H4 (cell line): ENCODE results near the gene RGL3. TPM values are rescaled to one million over a fixed set of nuclear protein-coding genes. Genes with fewer than 3 reads are reported as not detected.
"Not testable (repeated sequence)": the region's sequence is repeated elsewhere in the genome, so short reads cannot be mapped to it uniquely, and the experiment has no call there.

Source experiments
- DNase-seq: peaks from one replicate; pipeline ENCODE4 v3.0.0-alpha.2; 2015; ENCODE audit warnings: low spot score
- total RNA-seq: library from RNA; depleted of rRNA; stranded (reverse); fragments of >200 nt; shearing (Covaris generic); gene quantifications from 2 replicates; pipeline ENCODE4 v1.2.3, GENCODE V29; 2014; rRNA removed

RGL3 gene
- total RNA-seq, 1 experiment from 2014 or later = not detected

DNA sequence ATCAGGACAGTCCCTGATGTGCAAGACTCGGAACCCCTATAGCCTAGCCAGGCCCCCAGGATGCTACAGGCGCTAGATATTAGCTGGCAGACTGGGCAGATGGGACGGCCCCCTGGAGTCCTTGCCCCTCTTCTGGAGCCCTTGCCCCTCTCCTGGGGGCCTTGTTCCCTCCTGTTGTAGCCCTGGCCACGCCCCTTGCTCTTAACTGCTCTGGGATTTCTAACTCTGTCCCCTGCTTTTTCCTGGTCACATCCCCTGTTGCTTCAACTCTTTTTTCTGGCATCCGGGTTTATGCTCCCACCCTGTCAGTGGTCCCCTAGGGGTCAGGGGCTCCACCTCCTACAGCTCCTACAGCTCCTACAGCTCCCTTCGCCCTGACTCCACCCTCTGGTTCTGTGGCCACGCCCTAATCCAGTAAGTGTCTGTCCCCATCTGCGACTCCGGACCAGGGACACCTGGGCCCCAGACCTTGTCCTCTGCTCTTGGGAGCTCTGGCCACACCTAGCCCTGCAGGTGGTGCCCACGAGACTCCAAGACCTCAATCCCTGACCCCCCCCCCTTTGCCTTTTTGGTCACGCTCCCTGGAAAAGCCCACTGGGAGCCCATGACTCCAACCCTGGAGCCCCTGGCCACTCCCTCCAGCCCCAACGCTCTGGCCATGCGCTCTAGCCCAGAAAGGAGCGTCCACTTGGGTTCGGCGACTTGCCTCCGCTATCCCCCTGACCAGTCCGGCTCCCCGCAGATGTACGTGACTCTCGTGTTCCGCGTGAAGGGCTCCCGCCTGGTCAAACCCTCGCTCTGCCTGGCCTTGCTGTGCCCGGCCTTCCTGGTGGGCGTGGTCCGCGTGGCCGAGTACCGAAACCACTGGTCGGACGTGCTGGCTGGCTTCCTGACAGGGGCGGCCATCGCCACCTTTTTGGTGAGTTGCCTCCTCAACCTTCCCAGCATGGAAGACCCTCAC, 57.1 kb downstream of the RGL3 start:
- no peak for DNase-seq

DNA sequence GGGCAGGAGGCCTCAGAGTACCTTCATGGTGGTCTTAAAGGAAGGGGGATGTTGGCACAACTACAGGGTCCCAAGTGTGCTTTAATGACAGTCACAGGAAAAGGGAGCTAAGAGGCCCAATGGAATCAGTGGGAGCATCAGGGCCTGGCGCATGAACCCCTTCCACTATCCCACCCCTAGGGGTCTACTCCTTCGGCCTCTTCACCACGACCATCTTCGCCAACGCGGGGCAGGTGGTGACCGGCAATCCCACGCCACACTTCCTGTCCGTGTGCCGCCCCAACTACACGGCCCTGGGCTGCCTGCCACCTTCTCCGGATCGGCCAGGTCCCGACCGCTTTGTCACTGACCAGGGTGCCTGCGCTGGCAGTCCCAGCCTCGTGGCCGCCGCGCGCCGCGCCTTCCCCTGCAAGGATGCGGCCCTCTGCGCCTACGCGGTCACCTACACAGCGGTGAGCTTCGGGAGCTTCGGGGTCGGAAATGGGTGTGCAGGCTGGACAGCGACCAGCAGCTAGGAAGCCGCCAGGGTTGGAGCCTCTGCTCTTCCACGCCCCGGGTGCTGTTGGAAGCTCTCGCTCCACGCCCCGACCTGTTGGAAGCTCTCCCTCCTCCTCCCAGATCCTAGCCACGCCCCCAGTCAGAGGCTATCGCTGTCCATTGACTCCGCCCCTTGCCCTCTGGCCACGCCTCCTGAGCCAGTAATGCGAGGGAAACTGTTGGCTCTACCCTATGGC, 57.9 kb downstream of the RGL3 start:
- DNase-seq = no peak

- DNase-seq = no peak
Measured at GRCh38 chr19:11359421-11359820, 59.7 kb downstream of the RGL3 start.

DNA sequence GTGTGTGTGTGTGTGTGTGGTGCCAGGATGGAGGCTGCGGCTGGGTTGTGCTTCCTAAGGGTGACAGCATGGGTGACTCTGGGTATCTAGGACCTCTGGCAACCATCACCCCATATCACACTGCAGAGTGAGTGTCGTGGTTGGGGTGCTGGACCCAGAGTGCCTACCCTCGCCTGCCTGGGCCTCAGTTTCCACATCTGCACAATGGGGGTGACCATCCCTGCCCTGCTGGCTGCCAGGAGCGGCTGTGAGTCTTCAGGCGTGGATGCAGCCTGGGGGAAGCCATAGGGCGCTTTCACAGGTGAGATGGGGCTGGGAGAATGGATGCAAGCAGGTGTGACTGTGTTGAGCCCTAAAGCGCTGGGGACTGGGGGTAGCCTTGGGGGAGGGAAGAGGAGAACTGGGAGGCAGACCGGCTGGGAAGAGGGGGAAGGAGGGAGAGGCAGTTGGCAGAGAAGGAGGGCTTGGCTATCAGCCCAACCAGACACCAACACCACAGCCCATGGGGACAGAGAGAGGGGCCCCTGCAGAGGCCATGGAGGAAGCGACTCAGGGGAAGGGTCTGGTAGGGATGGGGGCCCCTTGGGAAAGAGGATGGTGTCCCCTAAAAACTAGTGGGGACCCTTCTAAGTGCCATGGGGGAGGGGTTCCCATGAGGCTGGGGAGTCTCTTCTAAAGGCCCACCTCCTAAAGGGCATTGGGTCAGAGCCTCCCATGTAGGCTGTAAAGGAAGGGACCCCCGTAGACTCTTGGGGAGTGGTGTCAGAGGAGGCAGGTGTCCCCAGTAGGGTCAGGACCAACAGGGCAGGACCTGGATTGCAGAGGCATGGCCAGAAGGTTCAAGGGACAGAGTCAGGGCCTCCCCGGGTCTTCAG, 62.2 kb downstream of the RGL3 start:
- no peak for DNase-seq

GRCh38 chr19:11356074-11356397, 63.1 kb downstream of the RGL3 start:
- DNase-seq = no peak

- DNase-seq = peak; percentile 62
Measured at GRCh38 chr19:11355160-11356073, 63.7 kb downstream of the RGL3 start, which contains the start of gene PLPPR2. PLPPR2 (plus strand) TSS chr19:11355432; CDS start chr19:11357674, 2,242 bp downstream.

GRCh38 chr19:11354102-11354501, 65.0 kb downstream of the RGL3 start:
- not testable (repeated sequence) for DNase-seq

DNA sequence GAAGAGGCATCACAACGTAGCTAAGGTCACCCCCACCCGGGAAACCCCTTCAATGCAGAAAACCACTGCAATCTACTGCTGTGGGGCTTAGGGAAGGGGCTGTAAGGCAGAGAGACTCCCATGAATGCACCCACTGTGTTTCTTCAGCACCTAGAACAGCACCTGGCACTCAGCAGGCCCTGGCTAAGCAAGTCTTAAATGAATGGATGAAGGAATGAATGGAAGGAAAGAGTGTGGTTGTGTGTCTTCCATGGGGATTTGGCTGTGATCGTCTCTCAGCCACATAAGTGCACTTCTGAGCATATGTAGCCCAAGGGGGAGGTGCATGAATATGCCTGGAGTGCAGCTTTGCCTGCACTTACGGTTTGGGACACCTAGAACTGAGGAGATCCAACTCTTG, 69.9 kb downstream of the RGL3 start:
- no peak for DNase-seq

DNA sequence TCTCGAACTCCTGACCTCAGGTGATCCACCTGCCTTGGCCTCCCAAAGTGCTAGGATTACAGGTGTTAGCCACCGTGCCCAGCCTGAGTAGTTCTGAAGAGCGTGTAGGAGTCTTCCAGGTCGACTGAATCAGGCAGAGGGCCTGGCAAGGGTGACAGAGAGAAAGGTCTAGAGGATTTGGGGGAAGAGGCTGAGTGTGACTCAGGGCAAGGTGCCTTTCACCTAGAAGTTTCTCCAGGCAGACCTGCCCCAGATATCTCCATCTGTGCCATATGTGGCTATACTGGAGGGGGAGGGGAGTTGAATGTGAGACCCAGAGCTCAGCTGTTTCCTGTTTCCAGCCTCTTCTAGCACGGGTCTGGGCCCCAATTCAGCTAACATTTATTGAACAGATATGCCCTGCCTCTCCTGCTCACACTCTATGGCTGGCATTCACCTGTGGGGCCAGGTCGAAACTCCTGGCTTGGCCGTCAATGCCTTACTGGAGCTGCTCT, 71.5 kb downstream of the RGL3 start:
- DNase-seq = no peak

- DNase-seq = peak; percentile 97
Measured at GRCh38 chr19:11346104-11346940, 72.8 kb downstream of the RGL3 start, which contains the start of the genes CCDC159 and TMEM205. CCDC159 (plus strand) TSS chr19:11346519; CDS start chr19:11346607, 88 bp downstream. TMEM205 (minus strand) TSS chr19:11346268; CDS start chr19:11345619, 649 bp downstream.

GRCh38 chr19:11345122-11345803, 73.9 kb downstream of the RGL3 start:
- DNase-seq = peak; percentile 49

Other genes with a start within 250 kb of the RGL3 start
- 63.8 and 79.8 TPM in 2 replicates for gene KANK2, start 221.8 kb downstream of the RGL3 start, total RNA-seq
- not detected in 2 replicates for gene ANGPTL8, start 179.7 kb downstream of the RGL3 start, total RNA-seq
- 3.3 and 3.9 TPM in 2 replicates for gene DOCK6, start 156.8 kb downstream of the RGL3 start, total RNA-seq
- gene TSPAN16, start 123.2 kb downstream of the RGL3 start, total RNA-seq = not detected in 2 replicates
- gene RAB3D, start 79.7 kb downstream of the RGL3 start, total RNA-seq = 0.37 TPM in 1 of 2 replicates, not detected in the other
- 74.7 and 139 TPM in 2 replicates for gene TMEM205, start 73.0 kb downstream of the RGL3 start, total RNA-seq
- 3.6 and 5.1 TPM in 2 replicates for gene CCDC159, start 72.8 kb downstream of the RGL3 start, total RNA-seq
- 10.7 and 12.7 TPM in 2 replicates for gene PLPPR2, start 63.9 kb downstream of the RGL3 start, total RNA-seq
- gene SWSAP1, start 44.6 kb downstream of the RGL3 start, total RNA-seq = 0.45 and 1.0 TPM in 2 replicates
- gene EPOR, start 35.0 kb downstream of the RGL3 start, total RNA-seq = 3.0 and 5.4 TPM in 2 replicates
- 0.99 and 1.7 TPM in 2 replicates for gene ODAD3, start 15.8 kb upstream of the RGL3 start, total RNA-seq
- gene PRKCSH, start 16.3 kb upstream of the RGL3 start, total RNA-seq = 40.7 and 54.9 TPM in 2 replicates
- not detected in 2 replicates for gene ELAVL3, start 61.7 kb upstream of the RGL3 start, total RNA-seq
- gene ZNF653, start 86.5 kb upstream of the RGL3 start, total RNA-seq = 4.6 and 9.8 TPM in 2 replicates
- 43.0 and 47.5 TPM in 2 replicates for gene ECSIT, start 109.8 kb upstream of the RGL3 start, total RNA-seq
- gene CNN1, start 119.5 kb upstream of the RGL3 start, total RNA-seq = 0.21 and 0.25 TPM in 2 replicates
- 72.7 and 85.3 TPM in 2 replicates for gene ELOF1, start 139.9 kb upstream of the RGL3 start, total RNA-seq
- 8.2 and 10.4 TPM in 2 replicates for gene ACP5, start 158.3 kb upstream of the RGL3 start, total RNA-seq
- 13.0 and 18.8 TPM in 2 replicates for gene ZNF627, start 178.2 kb upstream of the RGL3 start, total RNA-seq